Right lobe of liver (tissue), 6 donors: ENCODE measurements around the gene OSBPL9. TPM values are rescaled to one million over a fixed set of nuclear protein-coding genes. Genes with fewer than 3 reads are reported as not detected.
A peak's percentile ranks its signal among the peaks of the same experiment; 100 is the strongest.

Experiments used
- ATAC-seq, 4 donors: fragments of 200-7000 bp; cut with Tn5 transposase; one replicate each; pipeline ENCODE4 v1.9.1; 2020; ENCODE audit warnings: mild to moderate bottlenecking in 4 of 4, moderate library complexity in 4 of 4
- DNase-seq, 3 donors: peaks; one replicate each; pipeline ENCODE4 v3.0.0-alpha.2; 2020
- H3K27ac ChIP-seq, 3 donors: fragments of 200-600 bp; one replicate each; pipeline ENCODE4 v1.8.0; 2022
- H3K27me3 ChIP-seq, 2 donors: fragments of 200-600 bp; one replicate each; pipeline ENCODE4 v1.8.0; 2022
- H3K36me3 ChIP-seq, 4 donors: fragments of 200-600 bp; sonication (generic) in 1 of 4; one replicate each; pipeline versions ENCODE4 v1.5.1 to v1.8.0; 2017 to 2022; ENCODE audit warnings: control low read depth in 1 of 4
- H3K4me1 ChIP-seq, 4 donors: fragments of 200-600 bp; sonication (generic) in 1 of 4; one replicate each; pipeline versions ENCODE4 v1.5.1 to v1.8.0; 2017 to 2022; ENCODE audit warnings: control low read depth in 1 of 4
- H3K4me3 ChIP-seq, 3 donors: fragments of 200-600 bp; one replicate each; pipeline ENCODE4 v1.8.0; 2022
- H3K9me3 ChIP-seq, 4 donors: fragments of 200-600 bp; sonication (generic) in 1 of 4; one replicate each; pipeline versions ENCODE4 v1.5.1 to v1.8.0; 2017 to 2022; ENCODE audit warnings: control low read depth in 1 of 4
- POLR2A ChIP-seq: fragments of 450-650 bp; IDR thresholded peaks from one replicate; pipeline ENCODE4 v1.6.1; 2017; ENCODE audit warnings: antibody characterized with exemption, mild to moderate bottlenecking
- WGBS: methylation state at CpG from one replicate; pipeline ENCODE4 v1.1.6; 2018; ENCODE audit warnings: low coverage, low lambda C conversion rate; ENCODE audit not compliant: insufficient coverage; ENCODE audit errors: missing lambda C conversion rate; 5-methylcytosine and 5-hydroxymethylcytosine counted together
- intact Hi-C, 2 donors: fragments of 100-400 bp; cut with DNase I; formaldehyde crosslinking; loops; one replicate each; pipeline versions ENCODE4 v1.11.2 to v1.14.1; 2022
- total RNA-seq, 6 experiments: library from RNA; depleted of rRNA in 2 of 6; stranded (reverse); fragments of >200 nt in 2 of 6; fragmentation: NEBNext Ultra II Directional in 3 of 6; extraction: Animal tissue kit (Norgen Biotek cat#: 25700) in 3 of 6; gene quantifications; one replicate each; pipeline versions ENCODE4 v1.1.0 to v1.2.4, GENCODE V29; 2016 to 2023
- TF ChIP-seq, protein P1 (sequence below), 4 donors: fragments of 200-600 bp in 3 of 4; fragments of 450-650 bp in 1 of 4; IDR thresholded peaks; one replicate each; pipeline versions ENCODE4 v1.5.1 to v1.8.0; 2016 to 2022; ENCODE audit warnings: antibody characterized with exemption in 4 of 4, mild to moderate bottlenecking in 2 of 4
- donor health status: DM: no; HTN: yes; CAD: no.
- donor health status: DM: no; HTN: no; CAD: no.
- donor health status: DM: no; HTN: no; CAD: no.
- donor health status: DM: no; HTN: yes; CAD: no.
- donor health status: DM: no; HTN: yes; CAD: no.

OSBPL9 gene
- total RNA-seq, 6 experiments from 2014 or later = 51.7 to 90.5 (median 71.7) TPM

- DNase-seq (no peak), ATAC-seq (no peak)
- no peaks in the 10 kb centered on the region for H3K4me1 ChIP-seq
- WGBS = 83% methylated on average over 1 of the region's 1 CpG
- H3K4me3 ChIP-seq = no peak overlapping the region
- peaks cover 0 to 26% (median 12%) of the 10 kb centered on the region in 4 donors for H3K36me3 ChIP-seq
- intact Hi-C loops = no loop called here
- no peaks in the 10 kb centered on the region for H3K9me3 ChIP-seq
- H3K27ac ChIP-seq = no peak overlapping the region
- TF ChIP-seq POLR2A = no peak
- TF ChIP-seq, protein P1, sequence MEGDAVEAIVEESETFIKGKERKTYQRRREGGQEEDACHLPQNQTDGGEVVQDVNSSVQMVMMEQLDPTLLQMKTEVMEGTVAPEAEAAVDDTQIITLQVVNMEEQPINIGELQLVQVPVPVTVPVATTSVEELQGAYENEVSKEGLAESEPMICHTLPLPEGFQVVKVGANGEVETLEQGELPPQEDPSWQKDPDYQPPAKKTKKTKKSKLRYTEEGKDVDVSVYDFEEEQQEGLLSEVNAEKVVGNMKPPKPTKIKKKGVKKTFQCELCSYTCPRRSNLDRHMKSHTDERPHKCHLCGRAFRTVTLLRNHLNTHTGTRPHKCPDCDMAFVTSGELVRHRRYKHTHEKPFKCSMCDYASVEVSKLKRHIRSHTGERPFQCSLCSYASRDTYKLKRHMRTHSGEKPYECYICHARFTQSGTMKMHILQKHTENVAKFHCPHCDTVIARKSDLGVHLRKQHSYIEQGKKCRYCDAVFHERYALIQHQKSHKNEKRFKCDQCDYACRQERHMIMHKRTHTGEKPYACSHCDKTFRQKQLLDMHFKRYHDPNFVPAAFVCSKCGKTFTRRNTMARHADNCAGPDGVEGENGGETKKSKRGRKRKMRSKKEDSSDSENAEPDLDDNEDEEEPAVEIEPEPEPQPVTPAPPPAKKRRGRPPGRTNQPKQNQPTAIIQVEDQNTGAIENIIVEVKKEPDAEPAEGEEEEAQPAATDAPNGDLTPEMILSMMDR (IDR thresholded peaks at IDR 0.05) = no peak
- no peaks in the 10 kb centered on the region for H3K27me3 ChIP-seq
Measured at GRCh38 chr1:51761351-51761750, 144.5 kb downstream of the OSBPL9 start.

- intact Hi-C loops = no loop called here
- WGBS = 26% methylated on average over 6 of the region's 6 CpGs
- Histone ChIP-seq H3K36me3 (peaks cover 0 to 65% (median 15%) of the 10 kb centered on the region in 4 donors), H3K9me3 (no peaks in the 10 kb centered on the region), H3K4me1 (peaks cover 0 to 7% (median 0%) of the 10 kb centered on the region in 4 donors), H3K27me3 (no peaks in the 10 kb centered on the region), H3K27ac (peak overlapping the region; percentile 4 to 37 (median 27)), H3K4me3 (no peak overlapping the region)
- DNase-seq (no peak), ATAC-seq (peak; percentile 86 to 94 (median 92))
- TF ChIP-seq, protein P1 (IDR thresholded peaks at IDR 0.05) = peak; percentile 75 to 88 (median 82)
- TF ChIP-seq POLR2A = no peak
Measured at GRCh38 chr1:51768971-51769588, 152.2 kb downstream of the OSBPL9 start.

GRCh38 chr1:51776408-51776807 lies 159.5 kb downstream of the OSBPL9 start:
- no peaks in the 10 kb centered on the region for H3K27me3 ChIP-seq
- no peak overlapping the region for H3K27ac ChIP-seq
- no peak overlapping the region for H3K4me3 ChIP-seq
- H3K36me3 ChIP-seq = peaks cover 0 to 33% (median 18%) of the 10 kb centered on the region in 4 donors
- intact Hi-C loops = loop anchor here in 1 of 2 donors (10.0 kb wide), 1 partner anchor 142 kb away; no protein-coding TSS in a partner anchor
- no peak for TF ChIP-seq POLR2A
- TF ChIP-seq, protein P1 (IDR thresholded peaks at IDR 0.05) = no peak
- ATAC-seq = no peak
- no peaks in the 10 kb centered on the region for H3K4me1 ChIP-seq
- no peak for DNase-seq
- no peaks in the 10 kb centered on the region for H3K9me3 ChIP-seq

DNA sequence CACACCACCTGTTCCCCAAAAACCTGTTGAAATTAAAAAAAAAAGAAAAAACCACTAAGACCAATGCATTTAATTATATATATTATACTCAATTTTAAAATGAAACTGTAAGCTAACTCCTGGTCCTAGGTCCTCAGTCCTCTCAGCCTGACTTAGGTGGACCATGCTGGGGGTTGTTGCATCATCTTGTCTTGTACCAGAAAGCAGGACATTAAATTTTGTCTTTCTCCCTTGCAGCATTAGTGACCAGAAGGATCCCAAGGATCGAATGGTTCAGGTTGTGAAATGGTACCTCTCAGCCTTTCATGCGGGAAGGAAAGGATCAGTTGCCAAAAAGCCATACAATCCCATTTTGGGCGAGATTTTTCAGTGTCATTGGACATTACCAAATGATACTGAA lies 164.0 kb downstream of the OSBPL9 start:
- intact Hi-C loops = no loop called here
- no peak overlapping the region for H3K27ac ChIP-seq
- WGBS = 92% methylated on average over 3 of the region's 3 CpGs
- no peaks in the 10 kb centered on the region for H3K9me3 ChIP-seq
- no peaks in the 10 kb centered on the region for H3K27me3 ChIP-seq
- no peak overlapping the region for H3K4me3 ChIP-seq
- ATAC-seq = no peak
- H3K4me1 ChIP-seq = no peaks in the 10 kb centered on the region
- peaks cover 0 to 42% (median 27%) of the 10 kb centered on the region in 4 donors for H3K36me3 ChIP-seq
- TF ChIP-seq POLR2A = no peak
- TF ChIP-seq, protein P1 (IDR thresholded peaks at IDR 0.05) = no peak
- DNase-seq = no peak
